ENCODE results near the gene PNMT.

GRCh38 chr17:39659279-39660010 is 8.8 kb upstream of the PNMT start:
- TF ChIP-seq, protein P1, sequence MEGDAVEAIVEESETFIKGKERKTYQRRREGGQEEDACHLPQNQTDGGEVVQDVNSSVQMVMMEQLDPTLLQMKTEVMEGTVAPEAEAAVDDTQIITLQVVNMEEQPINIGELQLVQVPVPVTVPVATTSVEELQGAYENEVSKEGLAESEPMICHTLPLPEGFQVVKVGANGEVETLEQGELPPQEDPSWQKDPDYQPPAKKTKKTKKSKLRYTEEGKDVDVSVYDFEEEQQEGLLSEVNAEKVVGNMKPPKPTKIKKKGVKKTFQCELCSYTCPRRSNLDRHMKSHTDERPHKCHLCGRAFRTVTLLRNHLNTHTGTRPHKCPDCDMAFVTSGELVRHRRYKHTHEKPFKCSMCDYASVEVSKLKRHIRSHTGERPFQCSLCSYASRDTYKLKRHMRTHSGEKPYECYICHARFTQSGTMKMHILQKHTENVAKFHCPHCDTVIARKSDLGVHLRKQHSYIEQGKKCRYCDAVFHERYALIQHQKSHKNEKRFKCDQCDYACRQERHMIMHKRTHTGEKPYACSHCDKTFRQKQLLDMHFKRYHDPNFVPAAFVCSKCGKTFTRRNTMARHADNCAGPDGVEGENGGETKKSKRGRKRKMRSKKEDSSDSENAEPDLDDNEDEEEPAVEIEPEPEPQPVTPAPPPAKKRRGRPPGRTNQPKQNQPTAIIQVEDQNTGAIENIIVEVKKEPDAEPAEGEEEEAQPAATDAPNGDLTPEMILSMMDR (IDR thresholded peaks at IDR 0.05) = no peak
- TF ChIP-seq ZFX (IDR thresholded peaks at IDR 0.05; ENCODE audit: borderline replicate concordance) = no peak

Data from 22Rv1 (cell line).